ENCODE data around the gene WDFY1.

GRCh38 chr2:223922308-223922707, 22.8 kb downstream of the WDFY1 start:
- TF ChIP-seq CTCF (conservative IDR thresholded peaks at IDR 0.05; ENCODE audit: low read depth in 2 of 2), result no peak
- no peak for TF ChIP-seq EZH2phosphoT487 (IDR thresholded peaks at IDR 0.05; ENCODE audit: unreplicated experiment)
- TF ChIP-seq POLR2AphosphoS5 (IDR thresholded peaks at IDR 0.05; ENCODE audit: low read depth), result no peak
- TF ChIP-seq ETS1 (IDR thresholded peaks at IDR 0.05), result no peak
- no peak for TF ChIP-seq EZH2 (IDR thresholded peaks at IDR 0.05; ENCODE audit: low read depth, unreplicated experiment)
- TF ChIP-seq REST (IDR thresholded peaks at IDR 0.05; ENCODE audit: unreplicated experiment), result no peak
- TF ChIP-seq STAT1 (IDR thresholded peaks at IDR 0.05; ENCODE audit: unreplicated experiment), result no peak
- no peak for TF ChIP-seq CREB1 (CRISPR knock-in tag; IDR thresholded peaks at IDR 0.05; ENCODE audit: low read depth)
- no peak for TF ChIP-seq ZNF462 (CRISPR knock-in tag; IDR thresholded peaks at IDR 0.05)
- TF ChIP-seq JUNB (IDR thresholded peaks at IDR 0.05; ENCODE audit: unreplicated experiment), result no peak
- TF ChIP-seq ZNF331 (CRISPR knock-in tag; IDR thresholded peaks at IDR 0.05; ENCODE audit: low read depth), result no peak

Data from GM23338 (cell line).